ENCODE measurements around the gene SPEM3.

The SPEM3 gene

GRCh38 chr17:7428557-7428956, at the start of gene SPEM3:
Gene SPEM3, plus strand, starts transcription at chr17:7428857. Its CDS starts 46 bp downstream, at chr17:7428903.
- no peak for DNase-seq

GRCh38 chr17:7379134-7379533, 49.5 kb upstream of the SPEM3 start:
- no peak for DNase-seq

DNA sequence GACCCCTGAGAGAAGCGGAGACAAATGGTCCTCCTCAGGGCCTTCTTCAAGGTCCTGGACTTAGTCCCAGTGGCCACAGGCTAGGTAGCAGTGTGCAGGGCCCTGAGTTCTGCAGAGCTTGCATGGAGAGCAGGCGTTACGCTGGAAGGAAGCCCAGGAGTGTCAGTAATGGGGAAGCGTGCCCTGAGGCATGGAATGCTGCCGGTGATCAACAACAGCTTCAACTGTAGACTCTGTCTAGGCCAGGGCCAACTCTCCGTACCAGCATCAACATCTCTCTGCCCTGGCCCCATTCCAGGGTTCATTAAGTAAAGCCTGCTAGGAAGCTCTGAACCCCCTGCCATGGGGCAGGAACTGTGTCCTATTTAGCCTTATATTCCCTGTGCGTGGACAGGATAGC, 48.3 kb upstream of the SPEM3 start:
- DNase-seq = no peak

DNA sequence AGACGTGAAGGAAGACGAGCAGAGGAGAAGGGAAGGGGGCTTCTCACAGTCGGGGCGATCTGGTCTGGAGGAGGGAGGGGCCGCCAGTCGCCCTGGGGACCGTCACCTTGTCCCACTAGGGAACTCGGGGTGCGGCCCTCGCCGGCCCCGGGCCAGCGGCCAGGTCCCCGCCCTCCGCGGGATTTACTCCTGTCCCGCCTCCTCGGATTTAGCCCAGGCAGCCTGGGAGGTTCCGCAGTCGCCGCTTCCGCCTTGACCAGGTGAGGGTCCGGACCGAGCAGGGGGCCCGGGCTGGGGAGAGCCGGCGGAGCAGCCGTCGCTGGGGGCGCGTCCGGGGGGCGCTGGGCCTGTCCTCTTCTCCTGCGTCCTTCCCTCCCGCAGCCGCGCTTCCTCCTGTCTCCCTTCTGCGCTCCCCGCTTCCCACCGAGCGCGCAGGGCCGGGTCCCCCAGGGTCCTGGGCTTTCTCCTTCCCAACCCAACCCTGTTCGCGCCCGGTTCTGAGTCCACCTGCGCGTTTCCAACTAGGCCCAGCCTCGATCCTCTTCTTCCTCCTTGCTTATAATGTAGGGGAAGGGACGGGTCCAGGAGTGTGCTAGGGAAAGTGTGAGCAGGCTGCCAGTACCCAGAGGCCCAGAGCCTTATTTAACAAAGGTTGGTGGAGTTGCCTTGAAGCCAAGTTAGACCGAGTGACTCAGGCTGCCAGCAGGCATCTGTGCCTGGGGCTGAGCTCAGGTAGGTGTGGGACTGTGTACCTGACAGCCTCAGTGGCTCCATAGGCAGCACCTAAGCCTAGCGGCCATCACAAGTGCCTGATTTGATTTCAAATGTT, 47.6 kb upstream of the SPEM3 start, which contains the start of gene TNK1:
Gene TNK1, plus strand, starts transcription at position 235 of the 829 bp plus-strand sequence. CDS start 1,838 bp downstream, outside the sequence.
- no peak for DNase-seq

GRCh38 chr17:7382901-7383300, 45.8 kb upstream of the SPEM3 start:
- DNase-seq = no peak

DNA sequence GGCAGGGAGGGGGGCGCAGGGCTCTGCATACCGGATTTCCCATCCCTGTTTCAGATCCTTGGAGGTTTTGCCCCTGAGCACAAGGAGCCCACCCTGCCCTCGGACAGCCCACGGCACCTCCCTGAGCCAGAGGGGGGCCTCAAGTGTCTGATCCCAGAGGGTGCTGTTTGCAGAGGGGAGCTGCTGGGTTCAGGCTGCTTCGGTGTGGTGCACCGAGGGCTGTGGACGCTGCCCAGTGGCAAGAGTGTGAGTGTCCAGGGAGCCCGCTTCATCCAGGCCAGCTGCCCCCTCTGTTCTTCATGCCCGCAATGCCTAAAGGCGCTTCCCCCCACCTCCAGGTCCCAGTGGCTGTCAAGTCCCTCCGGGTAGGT, 45.3 kb upstream of the SPEM3 start:
- no peak for DNase-seq

- no peak for DNase-seq
Observed at GRCh38 chr17:7383742-7384488, 44.7 kb upstream of the SPEM3 start.

DNA sequence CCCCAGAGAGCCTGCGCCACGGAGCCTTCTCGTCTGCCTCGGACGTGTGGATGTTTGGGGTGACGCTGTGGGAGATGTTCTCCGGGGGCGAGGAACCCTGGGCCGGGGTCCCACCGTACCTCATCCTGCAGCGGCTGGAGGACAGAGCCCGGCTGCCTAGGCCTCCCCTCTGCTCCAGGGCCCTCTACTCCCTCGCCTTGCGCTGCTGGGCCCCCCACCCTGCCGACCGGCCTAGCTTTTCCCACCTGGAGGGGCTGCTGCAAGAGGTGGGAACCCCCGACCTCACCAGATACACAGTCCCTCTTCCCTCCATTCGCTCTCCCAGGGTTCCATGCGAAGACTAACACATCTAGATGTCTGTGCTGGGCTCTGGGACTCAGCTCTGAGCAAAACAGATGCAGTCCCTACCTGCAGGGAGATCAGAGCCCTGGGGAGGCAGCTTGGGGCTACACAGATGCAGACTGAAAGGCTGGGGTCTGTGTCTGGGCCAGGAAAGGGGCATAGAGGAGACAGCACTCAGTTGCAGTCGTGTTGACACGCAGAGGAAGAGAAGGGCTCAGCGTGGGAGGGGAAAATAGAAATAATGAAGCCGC, 44.1 kb upstream of the SPEM3 start:
- no peak for DNase-seq

- DNase-seq = no peak
Observed at GRCh38 chr17:7388856-7389255, 39.8 kb upstream of the SPEM3 start.

- no peak for DNase-seq
Observed at GRCh38 chr17:7389924-7390910, 38.4 kb upstream of the SPEM3 start.

GRCh38 chr17:7391307-7391706, 37.4 kb upstream of the SPEM3 start:
- DNase-seq = no peak

DNA sequence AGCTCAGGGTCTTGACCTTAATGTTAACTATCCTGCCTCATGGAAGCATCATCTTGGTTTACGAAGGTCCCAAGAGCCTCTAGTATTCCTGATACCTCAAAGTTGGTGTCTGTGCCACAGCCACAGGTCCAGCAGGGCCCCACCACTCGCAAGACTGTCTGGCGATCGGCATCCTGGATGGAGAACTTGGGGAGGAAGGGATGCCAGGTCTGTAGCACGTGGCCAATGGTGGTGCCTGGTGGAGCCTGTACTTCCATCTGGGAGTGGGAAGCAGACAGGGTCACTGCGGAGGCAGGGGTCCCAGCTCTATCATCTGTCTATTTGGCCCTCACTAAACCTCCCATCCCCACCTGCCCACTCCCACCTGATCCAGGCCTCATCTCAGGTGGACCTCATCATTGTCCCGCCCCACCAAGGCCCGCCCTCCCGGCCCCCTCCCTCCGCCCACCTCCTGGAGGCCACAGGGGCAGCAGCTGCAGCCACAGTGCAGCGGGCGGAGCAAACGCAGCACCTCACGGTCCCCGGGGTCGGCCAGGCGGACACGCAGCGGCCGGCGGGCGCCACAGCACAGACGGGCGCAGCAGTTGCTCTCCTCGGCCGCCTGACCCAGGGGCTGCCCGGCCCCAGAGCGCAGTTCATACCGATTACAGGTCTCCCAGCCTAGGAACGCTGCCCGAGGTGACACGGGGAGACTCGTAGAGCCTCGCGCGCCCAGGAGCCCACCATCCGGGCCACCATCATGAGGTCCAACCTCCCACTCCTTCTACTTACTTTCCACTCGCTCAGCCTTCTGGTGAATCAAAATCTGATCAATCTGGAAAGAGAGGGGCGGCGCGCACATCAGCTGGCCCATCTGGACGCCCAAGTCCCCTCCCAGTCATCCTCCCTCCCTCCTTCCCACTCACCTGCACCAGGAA, 35.7 kb upstream of the SPEM3 start:
- DNase-seq = no peak

GRCh38 chr17:7393613-7394451, 34.8 kb upstream of the SPEM3 start:
- DNase-seq = no peak

DNA sequence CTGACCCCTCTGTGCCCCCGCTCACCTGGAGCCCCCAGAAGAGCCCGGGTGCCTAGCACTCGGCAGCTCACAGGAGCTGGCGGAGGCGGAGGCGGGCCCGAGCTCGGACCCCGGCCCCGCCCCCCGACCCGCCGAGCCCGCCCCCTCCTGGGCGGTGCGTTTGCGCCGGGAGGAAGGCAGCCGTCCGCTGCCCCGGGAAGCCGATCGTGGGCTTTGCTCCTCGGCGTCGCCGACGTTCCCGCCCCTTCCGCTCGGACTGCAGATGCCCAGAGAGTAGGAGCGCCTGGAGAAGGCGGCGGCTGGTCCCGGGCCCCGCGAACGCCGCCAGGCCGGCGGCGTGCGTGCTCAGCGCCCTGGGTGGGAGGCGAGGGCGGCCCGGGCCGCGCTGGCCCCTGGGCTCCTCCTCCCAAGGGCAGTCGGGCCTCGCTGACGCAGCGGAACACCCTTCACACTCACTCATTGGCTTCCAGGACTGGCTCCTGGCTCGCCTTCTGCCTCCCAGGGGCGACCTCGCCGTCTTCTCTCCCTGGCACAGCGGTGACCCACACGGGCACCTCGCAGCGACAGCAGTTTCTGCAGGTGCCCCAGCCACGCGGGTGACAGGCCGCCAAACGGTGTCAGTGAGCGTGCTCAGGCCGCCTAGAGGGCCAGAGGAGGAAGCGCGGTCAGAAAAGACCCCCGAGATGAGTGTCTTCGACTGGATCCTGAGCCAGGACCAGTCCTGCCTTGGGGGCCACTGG, 34.0 kb upstream of the SPEM3 start, which contains the start of gene PLSCR3:
Gene PLSCR3, minus strand, starts transcription at position 74 of the 740 bp plus-strand sequence. CDS start 415 bp downstream, outside the sequence.
- DNase-seq = peak; percentile 76

GRCh38 chr17:7396147-7396546, 32.5 kb upstream of the SPEM3 start:
- DNase-seq = no peak

DNA sequence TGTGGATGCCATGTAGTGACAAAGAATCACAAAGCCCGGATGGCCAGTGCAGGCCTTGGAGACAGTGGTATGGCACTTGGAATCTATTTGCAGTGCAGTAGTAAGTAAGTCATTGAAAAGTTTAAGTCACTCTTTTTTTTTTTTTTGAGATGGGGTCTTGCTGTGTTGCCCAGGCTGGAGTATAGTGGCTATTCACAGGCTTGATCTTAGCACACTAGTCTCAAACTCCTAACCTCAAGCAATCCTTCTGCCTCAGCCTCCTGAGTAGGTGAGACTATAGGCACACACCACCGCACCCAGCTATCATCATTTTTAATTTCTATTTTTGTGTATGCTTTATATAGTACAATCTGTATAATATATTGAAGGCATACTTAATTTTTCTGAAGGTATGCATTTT, 30.0 kb upstream of the SPEM3 start:
- no peak for DNase-seq

- DNase-seq = no peak
Observed at GRCh38 chr17:7403043-7403726, 25.5 kb upstream of the SPEM3 start.

- DNase-seq = peak; percentile 63
Observed at GRCh38 chr17:7403727-7403976, 25.0 kb upstream of the SPEM3 start.

Data from HCEC 1CT (cell line).